PFSK-1 (cell line): ENCODE results near the gene ERCC8.

Experiments
- FOXP2 ChIP-seq: optimal IDR thresholded peaks from 2 replicates; pipeline ENCODE3; 2011; ENCODE audit warnings: borderline replicate concordance, control low read depth, inconsistent platforms; ENCODE audit not compliant: insufficient read depth; ENCODE audit errors: extremely low read length, extremely low read depth
- POLR2AphosphoS5 ChIP-seq: IDR thresholded peaks from 2 replicates; pipeline ENCODE4 v1.6.1; 2012; ENCODE audit warnings: low read depth, mild to moderate bottlenecking, control low read depth, low read length, moderate library complexity
- SIN3A ChIP-seq: IDR thresholded peaks from 2 replicates; pipeline ENCODE4 v1.6.1; 2012; ENCODE audit warnings: mild to moderate bottlenecking, low read length, moderate library complexity, borderline replicate concordance; ENCODE audit not compliant: insufficient read depth
- TAF1 ChIP-seq: IDR thresholded peaks from 2 replicates; pipeline ENCODE4 v1.6.1; 2012; ENCODE audit warnings: low read length, control low read depth, borderline replicate concordance; ENCODE audit not compliant: insufficient read depth
- TF ChIP-seq, protein P1 (sequence below), 2 experiments: IDR thresholded peaks; 2 replicates each; pipeline versions ENCODE4 v1.6.1 to v1.8.0; 2011 to 2012; ENCODE audit warnings: low read depth in 2 of 2, low read length in 2 of 2, control low read depth in 1 of 2, inconsistent platforms in 1 of 2, mild to moderate bottlenecking in 1 of 2, moderate library complexity in 1 of 2; ENCODE audit not compliant: insufficient read depth in 1 of 2

ERCC8 gene

DNA sequence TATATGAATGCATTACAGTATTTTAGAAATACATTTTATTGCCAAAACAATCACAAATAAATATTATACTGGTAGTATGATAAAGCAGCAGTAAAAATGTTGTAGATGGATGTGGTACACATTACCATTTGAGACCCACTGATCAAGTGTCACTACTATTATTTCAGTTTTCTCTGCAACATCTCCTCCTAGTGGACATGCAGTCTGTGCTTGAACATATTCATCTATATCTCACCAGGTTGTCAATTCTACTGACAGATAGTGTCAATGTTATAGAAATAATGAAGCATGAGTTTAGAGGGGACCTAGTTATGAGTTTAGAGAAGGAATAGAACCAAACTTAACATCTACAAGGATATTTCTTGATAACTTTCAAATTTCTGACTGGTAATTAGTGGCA lies 61.6 kb downstream of the ERCC8 start:
- TF ChIP-seq SIN3A, result no peak
- no peak for TF ChIP-seq TAF1
- TF ChIP-seq FOXP2, result no peak
- TF ChIP-seq POLR2AphosphoS5, result no peak
- TF ChIP-seq, protein P1, sequence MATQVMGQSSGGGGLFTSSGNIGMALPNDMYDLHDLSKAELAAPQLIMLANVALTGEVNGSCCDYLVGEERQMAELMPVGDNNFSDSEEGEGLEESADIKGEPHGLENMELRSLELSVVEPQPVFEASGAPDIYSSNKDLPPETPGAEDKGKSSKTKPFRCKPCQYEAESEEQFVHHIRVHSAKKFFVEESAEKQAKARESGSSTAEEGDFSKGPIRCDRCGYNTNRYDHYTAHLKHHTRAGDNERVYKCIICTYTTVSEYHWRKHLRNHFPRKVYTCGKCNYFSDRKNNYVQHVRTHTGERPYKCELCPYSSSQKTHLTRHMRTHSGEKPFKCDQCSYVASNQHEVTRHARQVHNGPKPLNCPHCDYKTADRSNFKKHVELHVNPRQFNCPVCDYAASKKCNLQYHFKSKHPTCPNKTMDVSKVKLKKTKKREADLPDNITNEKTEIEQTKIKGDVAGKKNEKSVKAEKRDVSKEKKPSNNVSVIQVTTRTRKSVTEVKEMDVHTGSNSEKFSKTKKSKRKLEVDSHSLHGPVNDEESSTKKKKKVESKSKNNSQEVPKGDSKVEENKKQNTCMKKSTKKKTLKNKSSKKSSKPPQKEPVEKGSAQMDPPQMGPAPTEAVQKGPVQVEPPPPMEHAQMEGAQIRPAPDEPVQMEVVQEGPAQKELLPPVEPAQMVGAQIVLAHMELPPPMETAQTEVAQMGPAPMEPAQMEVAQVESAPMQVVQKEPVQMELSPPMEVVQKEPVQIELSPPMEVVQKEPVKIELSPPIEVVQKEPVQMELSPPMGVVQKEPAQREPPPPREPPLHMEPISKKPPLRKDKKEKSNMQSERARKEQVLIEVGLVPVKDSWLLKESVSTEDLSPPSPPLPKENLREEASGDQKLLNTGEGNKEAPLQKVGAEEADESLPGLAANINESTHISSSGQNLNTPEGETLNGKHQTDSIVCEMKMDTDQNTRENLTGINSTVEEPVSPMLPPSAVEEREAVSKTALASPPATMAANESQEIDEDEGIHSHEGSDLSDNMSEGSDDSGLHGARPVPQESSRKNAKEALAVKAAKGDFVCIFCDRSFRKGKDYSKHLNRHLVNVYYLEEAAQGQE (IDR thresholded peaks at IDR 0.05; ENCODE audit: insufficient read depth in 1 of 2, low read depth in 2 of 2, low read length in 2 of 2), result no peak

DNA sequence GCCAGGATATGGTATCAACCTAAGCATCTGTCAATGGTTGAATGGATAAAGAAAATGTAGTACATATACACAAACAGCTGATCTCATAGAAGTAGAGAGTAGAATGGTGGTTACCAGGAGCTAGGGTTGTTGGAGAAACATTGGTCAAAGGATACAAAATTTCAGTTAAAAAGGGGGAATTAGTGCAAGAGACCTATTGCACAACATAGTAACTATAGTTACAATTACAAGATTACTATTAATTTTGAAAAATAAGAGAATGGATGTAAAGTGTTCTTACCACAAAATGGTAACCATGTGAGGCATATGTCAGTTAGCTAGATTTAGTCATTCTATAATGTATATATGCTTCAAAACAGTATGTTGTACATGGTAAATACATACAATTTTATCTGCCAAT lies 72.0 kb downstream of the ERCC8 start:
- TF ChIP-seq TAF1 (no peak), FOXP2 (no peak), POLR2AphosphoS5 (no peak), SIN3A (no peak)
- TF ChIP-seq, protein P1 (IDR thresholded peaks at IDR 0.05; ENCODE audit: insufficient read depth in 1 of 2, low read depth in 2 of 2, low read length in 2 of 2), result no peak

DNA sequence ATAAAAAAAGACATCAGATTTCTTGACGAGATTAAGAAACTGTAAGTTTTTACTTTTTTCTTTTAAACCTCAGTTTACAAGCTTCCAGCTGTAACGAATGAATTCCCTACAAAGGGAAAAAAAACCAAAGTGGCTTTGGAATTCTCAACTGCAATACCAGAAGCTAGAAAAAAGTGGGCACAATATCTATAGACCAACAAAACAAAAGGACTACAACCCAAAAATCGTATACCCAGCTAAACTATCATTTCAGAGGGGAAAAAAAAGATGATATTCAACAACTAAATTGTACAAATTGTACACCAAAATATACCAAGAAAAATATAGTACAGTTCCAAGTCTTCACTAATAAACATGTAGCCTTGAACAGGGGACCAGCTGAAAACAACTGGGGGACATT lies 74.0 kb downstream of the ERCC8 start:
- no peak for TF ChIP-seq POLR2AphosphoS5
- no peak for TF ChIP-seq TAF1
- TF ChIP-seq, protein P1 (IDR thresholded peaks at IDR 0.05; ENCODE audit: insufficient read depth in 1 of 2, low read depth in 2 of 2, low read length in 2 of 2), result no peak
- TF ChIP-seq SIN3A, result no peak
- TF ChIP-seq FOXP2, result no peak

DNA sequence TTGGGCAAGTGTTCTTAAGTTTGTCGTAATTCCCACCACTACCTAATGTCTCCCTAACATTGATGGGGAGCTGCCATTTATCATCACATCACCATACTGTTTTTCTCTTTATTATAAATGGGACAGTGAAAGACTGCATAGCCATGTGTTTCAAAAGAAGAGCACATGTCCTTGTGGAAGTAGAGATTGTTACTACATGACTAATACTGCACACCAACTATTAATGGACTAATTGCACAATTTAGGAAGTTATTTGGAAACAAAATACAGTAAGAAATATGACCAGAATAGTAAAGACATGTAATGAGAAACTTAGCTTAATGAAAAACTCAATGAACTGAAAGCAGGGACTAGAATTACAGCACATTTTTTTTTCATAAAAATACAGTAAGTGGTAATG lies 88.8 kb downstream of the ERCC8 start:
- TF ChIP-seq POLR2AphosphoS5, result no peak
- TF ChIP-seq, protein P1 (IDR thresholded peaks at IDR 0.05; ENCODE audit: insufficient read depth in 1 of 2, low read depth in 2 of 2, low read length in 2 of 2), result no peak
- no peak for TF ChIP-seq TAF1
- no peak for TF ChIP-seq SIN3A
- TF ChIP-seq FOXP2, result no peak

DNA sequence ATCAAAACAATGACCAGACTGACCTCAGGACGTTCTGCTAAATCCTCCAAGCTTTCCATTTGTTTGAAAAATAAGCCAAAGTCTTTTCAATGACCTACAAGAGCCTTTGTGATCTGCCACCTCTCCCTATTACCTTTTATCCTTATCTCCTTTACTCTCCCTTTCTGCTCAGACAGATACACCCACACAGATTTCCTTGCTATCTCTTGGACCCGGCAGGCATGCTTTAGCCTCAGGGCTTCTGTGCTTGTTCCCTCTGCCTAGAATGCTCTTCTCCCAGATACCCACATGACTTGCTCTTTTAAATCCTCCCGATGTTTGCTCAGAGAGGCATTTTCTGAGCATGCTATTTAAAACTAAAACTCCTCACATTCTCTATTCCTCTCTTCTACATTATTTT lies 91.9 kb downstream of the ERCC8 start:
- no peak for TF ChIP-seq POLR2AphosphoS5
- TF ChIP-seq FOXP2, result no peak
- TF ChIP-seq SIN3A, result no peak
- TF ChIP-seq TAF1, result no peak
- TF ChIP-seq, protein P1 (IDR thresholded peaks at IDR 0.05; ENCODE audit: insufficient read depth in 1 of 2, low read depth in 2 of 2, low read length in 2 of 2), result no peak
